NK-92 (cell line): ENCODE data around the gene KLHL12.
"Not testable (repeated sequence)": the region's sequence is repeated elsewhere in the genome, so short reads cannot be mapped to it uniquely, and the experiment has no call there.

Source experiments
- DNase-seq: peaks from one replicate; lab custom pipeline; 2025; ENCODE audit not compliant: unreplicated experiment; lab: John Stamatoyannopoulos, UW

The KLHL12 gene

DNA sequence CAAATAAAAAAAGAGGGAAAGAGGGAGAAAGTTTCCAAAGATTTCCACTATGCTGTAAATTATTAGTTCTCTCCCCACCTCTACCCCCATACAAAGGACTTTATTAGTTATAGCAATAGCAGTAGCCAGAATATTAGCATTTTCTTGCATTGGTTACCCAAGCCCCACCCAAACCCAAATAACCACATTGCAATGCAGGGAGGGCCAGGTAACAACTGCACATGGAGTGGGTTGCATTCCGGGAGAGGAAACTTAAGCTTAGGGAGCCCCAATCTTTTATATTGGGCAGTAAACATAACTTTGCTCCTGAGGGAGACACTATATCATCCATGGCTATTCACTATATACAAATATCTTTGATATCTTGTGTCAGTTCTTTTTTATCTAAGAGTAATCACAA lies 25.1 kb upstream of the KLHL12 start:
- no peak for DNase-seq

DNA sequence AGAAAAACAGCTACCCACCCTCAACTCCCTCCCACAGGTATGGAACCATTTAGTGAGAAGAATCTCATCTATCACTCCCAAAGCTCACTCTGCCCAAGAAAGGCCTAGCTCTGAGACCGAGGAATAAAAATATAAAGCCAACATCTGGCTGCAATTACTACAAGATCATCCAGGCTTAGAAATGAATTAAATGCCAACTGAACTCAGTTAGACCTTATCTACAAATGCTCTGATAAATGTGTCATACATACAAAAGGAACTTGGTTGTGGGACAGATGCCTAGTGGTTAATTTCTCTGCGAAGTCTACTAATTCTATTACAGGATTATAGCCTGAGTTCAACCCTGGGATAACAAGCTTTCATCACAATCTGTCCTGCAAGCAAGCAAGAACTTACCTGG lies 24.4 kb upstream of the KLHL12 start:
- no peak for DNase-seq

- DNase-seq: no peak
These were observed 18.4 kb upstream of the KLHL12 start for GRCh38 chr1:202945483-202945882.

- DNase-seq: no peak
These were observed 17.4 kb upstream of the KLHL12 start for GRCh38 chr1:202944438-202944921.

GRCh38 chr1:202942426-202942825 lies 15.4 kb upstream of the KLHL12 start:
- DNase-seq: no peak

DNA sequence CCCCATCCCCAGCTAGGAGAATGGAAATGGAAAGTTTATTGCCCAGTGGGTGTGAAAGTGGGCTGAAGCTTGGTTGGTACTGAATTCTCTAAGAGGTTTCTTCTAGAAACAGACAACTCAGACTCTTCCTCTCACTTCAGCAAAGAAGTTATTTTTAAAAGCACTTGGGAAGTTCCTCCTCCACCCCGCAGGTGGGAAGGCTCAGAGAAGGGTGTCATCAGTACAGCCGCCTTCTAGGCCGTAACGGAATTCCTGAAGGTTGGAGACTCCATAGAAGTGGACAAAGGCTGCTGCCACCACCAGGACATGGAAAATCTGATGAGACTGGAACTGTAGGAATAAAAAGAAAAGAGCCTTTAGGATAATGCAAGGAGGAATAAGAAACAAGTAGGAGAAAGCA lies 14.3 kb upstream of the KLHL12 start:
- no peak for DNase-seq

DNA sequence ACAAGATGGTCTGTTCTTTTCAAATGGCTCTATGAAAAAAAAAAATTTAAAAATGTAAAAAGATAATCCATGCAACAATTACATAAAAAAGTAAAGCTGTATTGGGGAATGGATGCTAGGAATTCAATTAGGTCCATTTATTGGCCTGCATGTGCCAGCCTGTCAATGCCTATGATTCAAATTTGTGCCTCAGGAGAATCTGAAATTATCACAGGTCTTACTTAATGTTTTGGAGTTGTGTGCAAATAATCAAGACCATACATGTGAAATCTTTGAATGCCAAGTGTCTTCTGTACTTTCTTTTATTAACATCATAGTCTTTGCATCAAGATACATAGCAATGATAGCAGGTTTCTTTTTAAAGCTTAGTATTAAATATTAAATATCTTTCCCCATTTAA lies 13.5 kb upstream of the KLHL12 start:
- DNase-seq: no peak

DNA sequence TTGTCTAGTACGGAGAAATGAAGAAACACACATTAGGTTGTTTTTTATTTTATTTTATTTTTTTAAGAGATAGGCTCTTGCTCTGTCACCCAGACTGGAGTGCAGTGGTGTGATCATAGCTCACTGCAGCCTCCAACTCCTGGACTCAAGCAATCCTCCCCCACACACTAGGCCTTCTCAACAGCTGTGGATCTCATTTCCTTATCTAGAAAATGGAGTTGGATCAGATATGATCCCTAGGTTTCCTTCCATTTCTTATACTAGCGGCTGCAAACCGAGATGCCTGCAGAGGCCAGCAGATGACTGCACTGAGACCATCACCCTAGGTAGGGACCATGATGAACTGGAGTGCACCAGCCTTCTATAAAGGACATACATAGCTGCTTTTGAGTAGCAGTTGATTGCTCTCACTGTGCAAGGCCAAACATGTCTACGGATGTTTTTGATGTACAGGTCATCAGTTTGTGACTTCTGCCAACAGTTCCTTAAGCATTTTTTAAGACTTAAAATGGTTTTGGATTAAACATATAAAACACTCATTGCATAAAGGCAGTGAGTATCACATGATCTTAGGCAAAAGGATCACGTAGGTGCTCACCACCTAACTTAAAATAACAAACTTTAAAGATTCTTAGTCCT lies 11.4 kb upstream of the KLHL12 start:
- no peak for DNase-seq

DNA sequence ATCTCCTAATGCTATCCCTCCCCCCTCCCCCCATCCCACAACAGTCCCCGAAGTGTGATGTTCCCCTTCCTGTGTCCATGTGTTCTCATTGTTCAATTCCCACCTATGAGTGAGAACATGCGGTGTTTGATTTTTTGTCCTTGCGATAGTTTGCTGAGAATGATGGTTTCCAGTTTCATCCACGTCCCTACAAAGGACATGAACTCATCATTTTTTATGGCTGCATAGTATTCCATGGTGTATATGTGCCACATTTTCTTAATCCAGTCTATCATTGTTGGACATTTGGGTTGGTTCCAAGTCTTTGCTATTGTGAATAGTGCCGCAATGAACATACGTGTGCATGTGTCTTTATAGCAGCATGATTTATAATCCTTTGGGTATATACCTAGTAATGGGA lies 9.4 kb upstream of the KLHL12 start:
- not testable (repeated sequence) for DNase-seq

- no peak for DNase-seq
These were observed 8.8 kb upstream of the KLHL12 start for GRCh38 chr1:202935844-202936243.

DNA sequence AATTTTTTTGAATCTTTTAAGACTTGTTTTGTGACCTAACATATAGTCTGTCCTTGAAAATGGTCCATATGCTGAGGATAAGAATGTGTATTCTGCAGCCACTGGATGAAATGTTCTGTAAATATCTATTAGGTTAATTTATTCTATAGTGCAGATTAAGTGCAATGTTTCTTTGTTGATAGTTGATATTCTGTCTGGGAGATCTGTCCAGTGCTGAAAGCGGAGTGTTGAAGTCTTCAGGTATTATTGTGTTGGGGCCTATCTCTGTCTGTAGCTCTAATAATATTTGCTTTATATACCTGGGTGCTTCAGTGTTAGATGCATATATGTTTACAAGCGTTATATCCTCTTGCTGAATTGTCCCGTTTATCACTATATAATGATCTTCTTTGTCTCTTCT lies 7.7 kb upstream of the KLHL12 start:
- DNase-seq: no peak

GRCh38 chr1:202932476-202932875 lies 5.4 kb upstream of the KLHL12 start:
- no peak for DNase-seq

- DNase-seq: no peak
These were observed 3.5 kb downstream of the KLHL12 start for GRCh38 chr1:202923533-202923932.

GRCh38 chr1:202919615-202920014 lies 7.4 kb downstream of the KLHL12 start:
- no peak for DNase-seq

- DNase-seq: no peak
These were observed 11.9 kb downstream of the KLHL12 start for GRCh38 chr1:202915146-202915545.

DNA sequence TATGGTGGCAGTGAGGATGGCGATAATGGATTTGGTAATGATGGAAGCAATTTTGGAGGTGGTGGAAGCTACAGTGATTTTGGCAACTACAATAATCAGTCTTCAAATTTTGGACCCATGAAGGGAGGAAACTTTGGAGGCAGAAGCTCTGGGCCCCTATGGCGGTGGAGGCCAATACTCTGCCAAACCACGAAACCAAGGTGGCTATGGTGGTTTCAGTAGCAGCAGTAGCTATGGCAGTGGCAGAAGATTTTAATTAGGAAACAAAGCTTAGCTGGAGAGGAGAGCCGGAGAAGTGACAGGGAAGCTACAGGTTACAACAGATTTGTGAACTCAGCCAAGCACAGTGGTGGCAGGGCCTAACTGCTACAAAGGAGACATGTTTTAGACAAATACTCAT lies 14.6 kb downstream of the KLHL12 start:
- not testable (repeated sequence) for DNase-seq

GRCh38 chr1:202909494-202909893 lies 17.5 kb downstream of the KLHL12 start:
- no peak for DNase-seq

GRCh38 chr1:202908998-202909397 lies 18.0 kb downstream of the KLHL12 start:
- DNase-seq: no peak

GRCh38 chr1:202905331-202905730 lies 21.7 kb downstream of the KLHL12 start:
- DNase-seq: no peak

DNA sequence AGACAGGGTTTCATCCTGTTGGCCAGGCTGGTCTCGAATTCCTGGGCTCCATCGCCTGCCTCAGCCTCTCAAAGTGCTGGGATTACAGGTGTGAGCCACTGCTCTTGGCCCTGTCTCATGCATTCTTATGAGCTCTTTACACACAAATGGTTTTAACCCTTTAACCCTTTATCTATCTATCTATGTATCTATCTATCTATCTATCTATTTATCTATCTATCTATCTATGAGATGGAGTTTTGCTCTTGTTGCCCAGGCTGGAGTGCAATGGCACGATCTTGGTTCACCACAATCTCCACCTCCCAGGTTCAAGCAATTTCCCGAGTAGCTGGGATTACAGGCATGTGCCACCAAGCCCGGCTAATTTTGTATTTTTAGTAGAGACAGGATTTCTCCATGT lies 23.2 kb downstream of the KLHL12 start:
- DNase-seq: not testable (repeated sequence)

DNA sequence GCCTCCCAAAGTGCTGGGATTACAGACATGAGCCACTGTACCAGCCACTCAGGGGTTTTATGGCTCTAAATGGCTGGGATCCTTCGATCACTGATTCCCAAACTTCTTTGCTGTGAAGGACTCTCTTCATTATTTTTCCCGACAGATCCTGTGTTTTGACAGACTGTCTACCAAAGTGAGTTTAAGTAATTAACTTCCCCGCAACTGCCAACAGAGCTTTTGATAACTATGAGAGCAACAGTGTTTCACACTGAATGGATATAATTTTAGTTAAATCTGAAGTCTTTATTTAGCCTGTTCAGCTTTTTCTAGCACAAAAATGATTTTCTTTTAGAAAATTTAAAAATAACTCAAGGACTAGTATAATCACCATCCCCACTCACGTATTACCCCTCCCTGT lies 25.5 kb downstream of the KLHL12 start:
- DNase-seq: no peak

- no peak for DNase-seq
These were observed 34.5 kb downstream of the KLHL12 start for GRCh38 chr1:202892501-202892900.

GRCh38 chr1:202890392-202890791 lies 36.6 kb downstream of the KLHL12 start:
- no peak for DNase-seq
